H1 (cell line): ENCODE results near the gene ZSCAN10. TPM values are rescaled to one million over a fixed set of nuclear protein-coding genes. Genes with fewer than 3 reads are reported as not detected.

Experiments used
- SIN3A ChIP-seq, 2 experiments: IDR thresholded peaks in 1 of 2; conservative IDR thresholded peaks in 1 of 2; 2 replicates each; pipeline ENCODE4 v1.6.1; 2011 to 2012; ENCODE audit warnings: low read length in 2 of 2, improper control_type of control experiment in 1 of 2, low read depth in 1 of 2, mild to moderate bottlenecking in 1 of 2
- polyA plus RNA-seq, 7 experiments: library from polyadenylated mRNA; depleted of rRNA in 3 of 7; stranded (reverse) in 5 of 7; unstranded in 2 of 7; fragments of >200 nt in 5 of 7; fragments of 200-250 nt in 2 of 7; gene quantifications; 1 replicate in 5 of 7; 2 replicates in 1 of 7; 4 replicates in 1 of 7; pipeline versions ENCODE4 v1.2.1 to v1.2.3, GENCODE V29; 2011 to 2013; ENCODE audit warnings: missing spikeins in 2 of 7, mixed read lengths in 2 of 7
- total RNA-seq: library from RNA; stranded (reverse); fragmentation: NEBNext Ultra II Directional; extraction: Animal tissue kit (Norgen Biotek cat#: 25700); gene quantifications from 2 replicates; pipeline ENCODE4 v1.2.1, GENCODE V29; 2021

The ZSCAN10 gene
- total and polyA plus RNA-seq, 2 of the 8 experiments (the other 6 are each of a cell fraction or from before 2014, with no cell fraction given) = 209 to 314 TPM

DNA sequence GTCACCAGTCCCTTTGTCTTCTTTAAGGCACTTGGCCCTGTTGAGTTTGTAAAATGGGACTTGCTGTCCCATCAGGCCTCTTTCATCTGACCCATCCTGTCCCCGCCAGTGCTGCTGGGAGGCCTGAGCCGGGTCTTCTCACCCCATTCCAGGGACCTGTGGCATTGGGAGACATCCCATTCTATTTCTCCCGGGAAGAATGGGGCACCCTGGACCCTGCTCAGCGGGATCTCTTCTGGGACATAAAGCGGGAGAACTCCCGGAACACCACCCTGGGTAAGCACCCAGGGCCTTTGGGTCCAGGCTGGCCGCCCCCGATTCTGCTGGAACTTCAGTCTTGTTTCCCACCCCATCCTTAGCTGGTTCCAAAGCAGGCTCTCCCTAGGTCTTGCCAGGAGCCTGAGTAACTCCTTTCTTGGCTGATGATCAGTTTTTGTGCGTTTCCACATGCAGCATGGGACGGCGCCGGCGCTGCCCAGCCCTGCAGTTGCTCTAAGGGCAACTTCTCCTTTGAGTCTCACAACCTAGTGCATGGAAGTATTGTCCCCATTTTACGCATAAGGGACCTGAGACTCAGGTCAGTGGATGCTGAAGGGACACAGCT lies 39.8 kb upstream of the ZSCAN10 start (continued):
- TF ChIP-seq SIN3A (conservative IDR thresholded peaks at IDR 0.05 in 1 of 2, IDR thresholded peaks at IDR 0.05 in 1 of 2; ENCODE audit: low read depth in 1 of 2, low read length in 2 of 2) = no peak
